Measurements from ENCODE around the gene SMARCA2.

Gene SMARCA2

GRCh38 chr9:2161661-2162060 is 146.5 kb downstream of the SMARCA2 start:
- ChIA-PET POLR2A (no interaction called here), CTCF (no interaction called here)
- TF ChIP-seq BHLHE40 (IDR thresholded peaks at IDR 0.05; ENCODE audit: borderline replicate concordance) (no peak), FOXM1 (IDR thresholded peaks at IDR 0.05; ENCODE audit: borderline replicate concordance) (no peak), CTBP1 (IDR thresholded peaks at IDR 0.05; ENCODE audit: borderline replicate concordance) (no peak), FOXK2 (IDR thresholded peaks at IDR 0.05) (no peak), ZNF384 (IDR thresholded peaks at IDR 0.05) (no peak), NFRKB (IDR thresholded peaks at IDR 0.05) (no peak), HDGF (IDR thresholded peaks at IDR 0.05; ENCODE audit: borderline replicate concordance) (no peak), LEF1 (IDR thresholded peaks at IDR 0.05; ENCODE audit: borderline replicate concordance) (no peak), ARNT (IDR thresholded peaks at IDR 0.05) (no peak), FOXA1 (IDR thresholded peaks at IDR 0.05) (no peak), L3MBTL2 (conservative IDR thresholded peaks at IDR 0.05) (no peak), SP1 (IDR thresholded peaks at IDR 0.05) (no peak), SUZ12 (IDR thresholded peaks at IDR 0.05) (no peak), PKNOX1 (IDR thresholded peaks at IDR 0.05) (no peak), TARDBP (IDR thresholded peaks at IDR 0.05) (no peak)
- DNase-seq (ENCODE audit: extremely low spot score): no peak

- DNase-seq (ENCODE audit: extremely low spot score): no peak
- ChIA-PET POLR2A (no interaction called here), CTCF (no interaction called here)
- TF ChIP-seq SUZ12 (IDR thresholded peaks at IDR 0.05) (no peak), FOXM1 (IDR thresholded peaks at IDR 0.05; ENCODE audit: borderline replicate concordance) (no peak), NFRKB (IDR thresholded peaks at IDR 0.05) (no peak), SP1 (IDR thresholded peaks at IDR 0.05) (no peak), HDGF (IDR thresholded peaks at IDR 0.05; ENCODE audit: borderline replicate concordance) (no peak), ZNF384 (IDR thresholded peaks at IDR 0.05) (no peak), L3MBTL2 (conservative IDR thresholded peaks at IDR 0.05) (no peak), PKNOX1 (IDR thresholded peaks at IDR 0.05) (no peak), TARDBP (IDR thresholded peaks at IDR 0.05) (no peak)
Observed at GRCh38 chr9:2163231-2163885, 148.2 kb downstream of the SMARCA2 start.

- DNase-seq (ENCODE audit: extremely low spot score): no peak
- CTCF ChIA-PET: no interaction called here
- TF ChIP-seq PKNOX1 (IDR thresholded peaks at IDR 0.05) (no peak), BHLHE40 (IDR thresholded peaks at IDR 0.05; ENCODE audit: borderline replicate concordance) (no peak), FOXK2 (IDR thresholded peaks at IDR 0.05) (no peak), FOXM1 (IDR thresholded peaks at IDR 0.05; ENCODE audit: borderline replicate concordance) (no peak), CTBP1 (IDR thresholded peaks at IDR 0.05; ENCODE audit: borderline replicate concordance) (no peak), FOXA1 (IDR thresholded peaks at IDR 0.05) (no peak), SP1 (IDR thresholded peaks at IDR 0.05) (no peak), HDGF (IDR thresholded peaks at IDR 0.05; ENCODE audit: borderline replicate concordance) (no peak), ZNF384 (IDR thresholded peaks at IDR 0.05) (no peak), ELF4 (IDR thresholded peaks at IDR 0.05) (no peak), TARDBP (IDR thresholded peaks at IDR 0.05) (no peak), LEF1 (IDR thresholded peaks at IDR 0.05; ENCODE audit: borderline replicate concordance) (no peak), NFRKB (IDR thresholded peaks at IDR 0.05) (no peak), L3MBTL2 (conservative IDR thresholded peaks at IDR 0.05) (no peak), SUZ12 (IDR thresholded peaks at IDR 0.05) (no peak), ARNT (IDR thresholded peaks at IDR 0.05) (no peak)
- POLR2A ChIA-PET: no interaction called here
Observed at GRCh38 chr9:2164268-2164667, 149.1 kb downstream of the SMARCA2 start.

DNA sequence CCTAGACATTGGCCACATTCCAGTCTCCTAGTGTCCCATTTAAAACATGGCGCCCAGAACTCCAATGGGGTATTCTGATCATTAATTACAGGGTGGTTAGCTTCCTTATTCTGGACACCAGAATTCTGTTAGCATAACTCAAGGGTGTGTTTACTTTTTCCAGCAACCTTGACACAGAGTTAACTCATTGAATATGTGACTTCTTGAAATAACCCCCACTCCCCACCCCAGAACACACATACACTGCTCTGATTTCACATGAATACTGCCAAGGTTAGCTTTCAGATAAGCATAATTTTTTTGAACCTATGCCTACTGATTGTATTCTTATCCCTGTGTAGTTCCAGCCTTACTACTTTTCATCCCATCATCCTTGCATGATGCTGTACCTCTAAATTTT is 151.1 kb downstream of the SMARCA2 start:
- ChIA-PET POLR2A (no interaction called here), CTCF (interaction anchor here (0.5 kb wide), 1 partner anchor 154 kb away, joined by 3 read pairs; no protein-coding TSS in a partner anchor)
- no peak for TF ChIP-seq NFRKB (IDR thresholded peaks at IDR 0.05)
- no peak for TF ChIP-seq LEF1 (IDR thresholded peaks at IDR 0.05; ENCODE audit: borderline replicate concordance)
- TF ChIP-seq PKNOX1 (IDR thresholded peaks at IDR 0.05): no peak
- no peak for TF ChIP-seq L3MBTL2 (conservative IDR thresholded peaks at IDR 0.05)
- TF ChIP-seq HDGF (IDR thresholded peaks at IDR 0.05; ENCODE audit: borderline replicate concordance): no peak
- TF ChIP-seq FOXA1 (IDR thresholded peaks at IDR 0.05): no peak
- no peak for TF ChIP-seq FOXM1 (IDR thresholded peaks at IDR 0.05; ENCODE audit: borderline replicate concordance)
- TF ChIP-seq SUZ12 (IDR thresholded peaks at IDR 0.05): no peak
- TF ChIP-seq ARNT (IDR thresholded peaks at IDR 0.05): no peak
- no peak for TF ChIP-seq SP1 (IDR thresholded peaks at IDR 0.05)
- no peak for TF ChIP-seq ELF4 (IDR thresholded peaks at IDR 0.05)
- no peak for TF ChIP-seq BHLHE40 (IDR thresholded peaks at IDR 0.05; ENCODE audit: borderline replicate concordance)
- no peak for TF ChIP-seq FOXK2 (IDR thresholded peaks at IDR 0.05)
- TF ChIP-seq CTBP1 (IDR thresholded peaks at IDR 0.05; ENCODE audit: borderline replicate concordance): no peak
- no peak for TF ChIP-seq ZNF384 (IDR thresholded peaks at IDR 0.05)
- no peak for TF ChIP-seq TARDBP (IDR thresholded peaks at IDR 0.05)
- DNase-seq (ENCODE audit: extremely low spot score): no peak

- DNase-seq (ENCODE audit: extremely low spot score): no peak
- ChIA-PET POLR2A (no interaction called here), CTCF (no interaction called here)
- no peak for TF ChIP-seq CTBP1 (IDR thresholded peaks at IDR 0.05; ENCODE audit: borderline replicate concordance)
- no peak for TF ChIP-seq LEF1 (IDR thresholded peaks at IDR 0.05; ENCODE audit: borderline replicate concordance)
- no peak for TF ChIP-seq SP1 (IDR thresholded peaks at IDR 0.05)
- TF ChIP-seq ARNT (IDR thresholded peaks at IDR 0.05): no peak
- no peak for TF ChIP-seq FOXM1 (IDR thresholded peaks at IDR 0.05; ENCODE audit: borderline replicate concordance)
Observed at GRCh38 chr9:2169035-2169434, 153.9 kb downstream of the SMARCA2 start.

Data from HEK293T (cell line).